Iris pigment epithelial cell (primary cell): Measurements from ENCODE around the gene PPP2R5D.
A peak's percentile ranks its signal among the peaks of the same experiment; 100 is the strongest.

Experiments used
- DNase-seq: peaks from one replicate; pipeline ENCODE4 v3.0.0-alpha.2; 2011; ENCODE audit warnings: low read depth

The PPP2R5D gene

DNA sequence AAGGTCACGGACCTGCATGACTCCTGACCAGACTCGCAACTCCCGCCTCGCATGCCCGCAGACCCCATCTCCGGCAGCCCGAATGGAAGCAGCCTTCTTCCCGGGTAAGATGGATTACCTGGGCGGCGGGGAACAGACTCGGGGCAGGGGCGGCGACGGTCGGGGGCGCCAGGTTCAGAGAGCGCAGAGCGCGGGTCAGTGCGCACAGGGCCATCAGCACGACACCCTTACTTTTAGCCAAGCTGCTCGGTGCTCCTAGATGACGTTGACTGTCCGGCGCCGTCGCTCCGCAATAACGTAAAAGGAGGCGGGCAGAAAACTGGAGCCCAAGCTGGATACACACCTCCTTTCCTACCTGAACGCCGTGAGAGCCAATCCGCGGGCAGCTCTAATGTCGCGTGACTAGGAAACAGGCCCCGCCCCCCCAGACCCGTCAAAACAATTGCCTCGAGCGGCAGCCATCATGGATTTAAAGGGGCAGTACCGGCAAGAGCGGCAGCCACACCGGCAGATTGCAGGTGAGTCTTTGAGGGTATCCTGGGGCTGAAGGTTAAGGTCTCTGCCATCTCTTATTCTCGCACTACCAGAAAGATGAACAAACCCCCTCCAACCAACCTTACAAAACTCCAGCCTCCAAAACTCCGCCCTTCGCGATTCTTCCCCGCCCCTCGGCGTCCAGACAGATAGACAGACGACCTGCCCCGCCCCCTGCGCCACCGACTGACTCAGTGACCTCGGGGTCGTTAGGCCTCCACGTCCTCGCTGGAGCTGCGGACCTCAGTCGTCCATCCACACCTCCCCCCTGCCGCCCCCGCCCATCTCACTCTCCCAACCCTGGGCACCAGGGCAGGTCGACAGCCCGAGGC, 75.0 kb downstream of the PPP2R5D start, which contains the start of the genes KLC4 and MRPL2:
TSS of gene KLC4 (plus strand) at position 464 of the 866 bp plus-strand sequence. CDS start 1,705 bp downstream, outside the sequence.
TSS of gene MRPL2 (minus strand) at position 267 of the 866 bp plus-strand sequence. CDS start at position 214, 53 bp downstream.
- peak; percentile 99 for DNase-seq

DNA sequence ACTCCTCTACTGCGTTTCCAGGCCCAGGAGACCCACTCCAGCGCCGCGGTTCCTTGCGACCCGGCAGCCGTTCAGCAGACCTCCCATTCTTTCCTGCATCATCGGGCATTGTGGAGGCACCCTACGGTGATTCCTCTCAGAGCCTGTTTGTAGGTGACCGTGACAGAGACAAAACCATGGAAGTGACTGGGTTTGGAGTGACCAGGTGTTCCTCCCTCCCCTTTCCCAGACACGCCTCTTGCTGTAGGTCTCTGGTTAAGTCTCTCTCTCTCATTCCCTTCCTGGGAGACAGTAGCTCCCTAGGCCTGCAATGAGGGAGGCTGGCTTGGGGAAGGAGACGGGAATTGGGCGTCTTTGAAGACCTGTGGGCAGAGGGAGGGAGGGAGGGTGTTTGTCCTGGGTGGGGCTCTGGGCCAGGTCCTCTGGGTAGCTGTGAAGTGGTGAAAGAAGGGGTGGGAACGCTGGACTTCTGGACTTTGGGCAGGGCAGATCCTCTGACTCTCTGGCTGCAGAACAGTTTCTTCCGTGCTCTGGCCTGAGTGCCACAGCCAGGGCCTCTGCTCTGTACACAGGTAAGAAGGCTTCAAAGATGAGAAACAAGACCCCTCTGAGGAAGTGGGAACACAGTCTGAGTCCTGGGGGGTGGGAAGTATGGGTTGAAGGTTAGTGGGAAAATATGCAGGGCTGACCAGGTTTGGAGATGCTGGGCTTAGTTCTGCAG, 75.8 kb downstream of the PPP2R5D start:
- peak; percentile 17 for DNase-seq

DNA sequence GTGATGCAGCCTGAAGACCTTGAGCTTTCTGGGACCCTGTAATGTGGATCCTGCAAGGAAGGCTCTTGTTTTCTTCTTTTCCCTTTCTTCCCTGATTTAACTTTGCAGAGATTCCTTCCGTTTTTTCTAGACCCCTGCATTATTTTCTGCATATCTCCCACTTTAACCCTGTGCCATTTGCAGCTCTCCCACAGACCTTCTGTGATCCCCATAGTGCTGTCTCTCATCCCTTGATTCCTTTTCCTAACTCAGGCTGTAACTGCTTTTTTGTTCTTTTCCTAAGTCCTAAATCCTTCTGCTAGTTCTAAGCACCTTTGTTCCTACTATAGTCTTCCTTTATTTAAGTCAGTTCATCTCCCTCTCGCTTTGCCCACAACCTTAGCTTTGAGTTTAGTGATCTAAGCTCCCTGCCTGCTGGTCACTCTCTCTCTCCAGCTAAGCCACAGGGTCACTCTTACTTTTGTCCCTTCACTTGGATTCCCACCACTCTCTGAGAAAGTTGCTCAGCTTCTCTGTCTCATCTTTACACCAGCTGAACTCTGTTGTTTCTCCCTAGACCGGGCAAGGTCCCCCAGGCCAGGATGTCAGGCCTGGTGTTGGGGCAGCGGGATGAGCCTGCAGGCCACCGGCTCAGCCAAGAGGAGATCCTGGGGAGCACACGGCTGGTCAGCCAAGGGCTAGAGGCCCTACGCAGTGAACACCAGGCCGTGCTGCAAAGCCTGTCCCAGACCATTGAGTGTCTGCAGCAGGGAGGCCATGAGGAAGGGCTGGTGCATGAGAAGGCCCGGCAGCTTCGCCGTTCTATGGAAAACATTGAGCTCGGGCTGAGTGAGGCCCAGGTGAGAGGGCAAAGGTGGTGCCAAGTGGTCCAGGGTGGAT, 76.6 kb downstream of the PPP2R5D start:
- no peak for DNase-seq

DNA sequence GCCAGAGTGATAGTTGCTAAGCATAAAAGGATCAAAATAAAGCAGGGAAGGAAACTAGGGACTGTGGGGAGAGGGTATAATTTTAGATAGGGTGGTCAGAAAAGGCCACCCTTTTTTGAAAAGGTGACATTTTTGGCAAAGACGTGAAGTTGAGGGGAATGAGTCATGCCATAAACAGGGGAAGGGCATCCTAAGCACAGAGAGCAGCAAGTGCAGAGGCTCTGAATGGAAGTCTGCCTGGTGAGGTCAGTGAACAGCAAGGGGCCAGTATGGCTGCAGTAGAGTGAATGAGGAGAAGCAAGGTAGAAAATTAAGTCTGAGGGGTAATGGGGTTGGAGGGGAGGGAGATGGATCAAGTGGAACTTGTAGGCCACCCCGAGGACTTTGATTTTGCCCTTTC, 77.5 kb downstream of the PPP2R5D start:
- DNase-seq, result peak; percentile 32
